ENCODE results near the gene ZBTB32.

ZBTB32 gene

GRCh38 chr19:35752746-35753350, 48.5 kb downstream of the ZBTB32 start:
- no peak for DNase-seq (ENCODE audit: low read depth)

- DNase-seq (ENCODE audit: low read depth) = no peak
These were observed 49.4 kb downstream of the ZBTB32 start for GRCh38 chr19:35753634-35754369.

- no peak for DNase-seq (ENCODE audit: low read depth)
These were observed 50.2 kb downstream of the ZBTB32 start for GRCh38 chr19:35754370-35755130.

GRCh38 chr19:35755131-35755549, 50.8 kb downstream of the ZBTB32 start:
- DNase-seq (ENCODE audit: low read depth) = no peak

- peak; percentile 40 for DNase-seq (ENCODE audit: low read depth)
These were observed 51.4 kb downstream of the ZBTB32 start for GRCh38 chr19:35755550-35756376.

- no peak for DNase-seq (ENCODE audit: low read depth)
These were observed 52.2 kb downstream of the ZBTB32 start, which contains the start of gene HSPB6 for GRCh38 chr19:35756377-35757230. Gene HSPB6 (minus strand): TSS chr19:35757029. CDS start chr19:35757008, 21 bp downstream.

- DNase-seq (ENCODE audit: low read depth) = no peak
These were observed 52.9 kb downstream of the ZBTB32 start for GRCh38 chr19:35757231-35757748.

GRCh38 chr19:35757749-35758608, 53.6 kb downstream of the ZBTB32 start, which contains the start of gene PROSER3:
Gene PROSER3 (plus strand): TSS chr19:35758176. CDS start chr19:35758216, 40 bp downstream.
- peak; percentile 97 for DNase-seq (ENCODE audit: low read depth)

- no peak for DNase-seq (ENCODE audit: low read depth)
These were observed 55.3 kb downstream of the ZBTB32 start for GRCh38 chr19:35759697-35760096.

- no peak for DNase-seq (ENCODE audit: low read depth)
These were observed 56.5 kb downstream of the ZBTB32 start for GRCh38 chr19:35760711-35761349.

GRCh38 chr19:35764432-35765315, 60.3 kb downstream of the ZBTB32 start:
- no peak for DNase-seq (ENCODE audit: low read depth)

Measured in T follicular helper cell (primary cell).